ENCODE measurements around the gene DMRTA2.

DNA sequence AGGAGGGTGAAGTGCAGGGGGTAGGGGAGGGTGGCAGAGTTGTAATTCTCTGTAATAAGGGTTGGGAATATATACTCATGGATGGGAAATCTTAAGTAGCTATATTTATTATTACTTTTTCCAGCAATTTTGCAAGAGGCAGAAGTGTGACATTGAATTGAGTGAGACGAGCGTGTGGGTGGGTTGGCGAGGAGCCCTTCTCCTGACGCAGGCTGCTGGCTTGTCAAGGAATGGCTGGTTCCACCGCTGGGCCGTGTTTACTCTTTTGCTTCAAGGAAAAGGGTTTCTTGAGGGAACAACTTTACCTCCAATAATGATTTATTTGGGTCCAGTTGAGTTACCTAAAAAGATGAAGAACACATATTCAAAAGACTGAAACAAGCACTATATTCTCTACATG is 17.9 kb upstream of the DMRTA2 start:
- TF ChIP-seq, protein P1, sequence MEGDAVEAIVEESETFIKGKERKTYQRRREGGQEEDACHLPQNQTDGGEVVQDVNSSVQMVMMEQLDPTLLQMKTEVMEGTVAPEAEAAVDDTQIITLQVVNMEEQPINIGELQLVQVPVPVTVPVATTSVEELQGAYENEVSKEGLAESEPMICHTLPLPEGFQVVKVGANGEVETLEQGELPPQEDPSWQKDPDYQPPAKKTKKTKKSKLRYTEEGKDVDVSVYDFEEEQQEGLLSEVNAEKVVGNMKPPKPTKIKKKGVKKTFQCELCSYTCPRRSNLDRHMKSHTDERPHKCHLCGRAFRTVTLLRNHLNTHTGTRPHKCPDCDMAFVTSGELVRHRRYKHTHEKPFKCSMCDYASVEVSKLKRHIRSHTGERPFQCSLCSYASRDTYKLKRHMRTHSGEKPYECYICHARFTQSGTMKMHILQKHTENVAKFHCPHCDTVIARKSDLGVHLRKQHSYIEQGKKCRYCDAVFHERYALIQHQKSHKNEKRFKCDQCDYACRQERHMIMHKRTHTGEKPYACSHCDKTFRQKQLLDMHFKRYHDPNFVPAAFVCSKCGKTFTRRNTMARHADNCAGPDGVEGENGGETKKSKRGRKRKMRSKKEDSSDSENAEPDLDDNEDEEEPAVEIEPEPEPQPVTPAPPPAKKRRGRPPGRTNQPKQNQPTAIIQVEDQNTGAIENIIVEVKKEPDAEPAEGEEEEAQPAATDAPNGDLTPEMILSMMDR (IDR thresholded peaks at IDR 0.05) = no peak
- TF ChIP-seq REST (IDR thresholded peaks at IDR 0.05; ENCODE audit: insufficient read depth in 1 of 2, low read depth in 2 of 2, low read length in 1 of 2) (no peak), POLR2AphosphoS5 (IDR thresholded peaks at IDR 0.05; ENCODE audit: low read depth, low read length) (no peak), TCF7L2 (IDR thresholded peaks at IDR 0.05; ENCODE audit: low read depth, low read length) (no peak), SIN3A (IDR thresholded peaks at IDR 0.05; ENCODE audit: borderline replicate concordance, insufficient read depth, low read depth, low read length) (no peak)
